GM21786 (cell line): ENCODE results near the gene PLEKHH2.

Source experiments
- ATAC-seq: cut with Tn5 transposase; IDR thresholded peaks from one replicate; pipeline ENCODE4 v1.9.1; 2021; ENCODE audit not compliant: unreplicated experiment

Gene PLEKHH2

DNA sequence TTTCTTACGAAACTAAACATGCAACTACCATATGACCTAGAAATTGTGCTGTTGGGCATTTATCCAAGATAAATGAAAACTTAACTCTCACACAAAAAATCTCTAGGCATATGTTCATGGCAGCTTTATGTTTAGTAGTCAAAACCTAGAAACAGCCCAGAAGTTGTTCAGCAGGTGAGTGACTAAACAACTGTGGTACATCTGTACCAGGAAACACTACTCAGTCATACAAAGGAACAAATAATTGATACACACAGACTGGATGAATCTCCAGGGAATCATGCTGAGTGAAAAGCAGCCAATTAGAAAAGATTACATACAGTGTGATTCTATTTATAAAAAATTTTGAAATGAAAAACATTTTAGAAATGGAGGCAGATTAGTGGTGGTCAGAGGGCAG is 166.1 kb downstream of the PLEKHH2 start:
- ATAC-seq, result no peak

DNA sequence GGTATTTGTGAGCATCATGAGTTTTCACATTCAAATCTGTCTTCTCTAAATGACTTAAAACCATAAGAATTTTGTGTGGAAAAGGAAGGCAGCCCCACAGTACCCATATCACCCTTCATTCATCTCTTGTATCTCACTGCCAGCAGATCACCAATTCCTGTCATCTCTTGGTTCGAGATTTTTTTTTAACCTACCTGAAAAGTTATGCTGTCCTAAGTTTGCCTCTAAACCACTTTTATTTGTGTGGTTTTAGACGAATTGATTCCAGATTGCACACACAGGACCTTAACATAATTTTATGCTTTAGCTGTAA is 169.6 kb downstream of the PLEKHH2 start:
- no peak for ATAC-seq

DNA sequence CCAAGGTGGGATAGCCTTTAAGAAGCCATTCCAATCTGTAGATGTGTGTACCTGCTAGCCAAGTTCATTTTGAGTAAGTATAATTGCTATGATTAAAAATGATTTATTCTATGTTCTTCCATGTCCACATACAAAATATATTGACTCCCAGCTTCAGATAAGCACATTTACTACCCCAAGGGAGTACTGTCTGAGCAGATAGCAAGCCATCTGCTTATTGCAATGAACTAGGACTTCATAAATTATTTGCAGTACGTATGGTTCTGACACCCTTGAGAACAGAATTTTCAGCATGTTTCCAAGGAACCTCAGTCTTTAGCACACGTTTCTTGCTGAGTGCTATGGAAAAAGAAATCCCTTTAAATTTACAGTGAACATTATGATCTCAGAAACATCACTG is 173.4 kb downstream of the PLEKHH2 start:
- ATAC-seq, result no peak

DNA sequence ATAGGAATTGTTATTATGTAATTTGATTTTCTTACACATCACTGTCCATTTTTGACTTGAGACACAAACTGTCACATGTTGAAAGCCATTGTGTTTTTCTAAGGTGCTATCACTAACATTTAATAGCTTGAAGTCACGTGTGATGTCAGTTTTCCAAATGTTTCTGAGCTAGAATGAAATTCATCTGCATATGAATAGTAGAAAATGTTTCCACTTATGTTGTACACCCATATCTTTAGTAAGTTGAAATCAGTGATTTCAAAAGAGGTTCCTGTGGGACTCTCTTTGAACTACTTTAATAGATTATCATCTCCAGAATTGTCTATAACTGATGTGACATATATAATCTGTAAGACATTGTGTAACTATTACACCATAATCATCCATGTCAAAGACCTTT is 173.8 kb downstream of the PLEKHH2 start:
- no peak for ATAC-seq

DNA sequence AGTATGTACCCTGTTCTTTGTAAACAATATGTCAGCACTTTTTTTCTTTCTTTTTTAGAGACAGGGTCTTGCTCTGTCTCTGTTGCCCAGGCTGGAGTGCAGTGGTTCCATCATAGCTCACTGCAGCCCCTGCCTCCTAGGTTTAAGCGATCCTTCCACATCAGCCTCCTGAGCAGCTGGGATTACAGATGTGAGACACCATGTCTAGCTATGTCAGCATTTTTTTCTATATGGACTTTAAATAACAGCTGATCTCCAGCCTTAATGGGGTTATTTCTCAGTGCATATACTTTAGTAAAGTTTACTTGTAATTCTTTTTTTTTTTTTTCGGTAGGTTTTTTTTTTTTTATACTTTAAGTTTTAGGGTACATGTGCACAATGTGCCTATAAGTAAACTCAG is 174.9 kb downstream of the PLEKHH2 start:
- ATAC-seq, result no peak

DNA sequence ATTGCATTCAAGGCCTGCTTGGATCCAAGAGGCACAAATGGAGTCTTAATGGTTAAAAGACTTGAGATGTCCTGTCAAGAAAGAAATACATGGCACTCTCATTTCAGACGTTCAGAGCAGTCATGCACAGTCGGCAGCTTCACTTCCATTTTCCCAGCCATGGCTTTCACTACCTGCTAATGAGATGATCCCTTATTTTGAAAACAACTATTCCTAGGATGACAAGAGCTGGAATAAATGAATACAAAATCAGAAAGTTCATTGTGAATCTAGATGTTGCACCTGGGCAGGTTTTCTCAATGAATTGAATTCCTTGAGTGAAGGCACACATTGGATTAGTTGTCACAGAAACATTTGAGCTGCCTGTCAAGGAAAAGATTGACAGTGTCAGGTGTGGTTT is 175.9 kb downstream of the PLEKHH2 start:
- no peak for ATAC-seq

DNA sequence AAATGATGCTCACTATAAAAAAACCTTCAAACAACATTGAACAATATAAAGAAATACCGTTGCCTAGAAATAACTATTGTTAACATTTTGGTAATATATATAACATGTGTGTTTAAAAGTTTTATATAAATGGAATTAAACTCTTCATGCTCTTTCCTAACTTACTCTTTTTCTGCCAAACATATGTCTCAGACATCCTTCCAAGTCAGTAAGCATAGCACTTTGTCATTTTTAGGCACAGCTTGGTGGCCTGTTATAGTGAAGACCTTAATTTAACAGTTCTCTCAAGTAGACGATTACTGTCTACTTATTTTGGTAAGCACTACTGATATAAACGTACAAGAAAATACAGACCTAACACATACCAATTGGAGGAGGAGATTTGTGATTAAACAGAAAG is 177.7 kb downstream of the PLEKHH2 start:
- no peak for ATAC-seq
